GM12865 (cell line): Measurements from ENCODE around the gene TOMM70.

Experiments
- DNase-seq: peaks from one replicate; pipeline ENCODE4 v3.0.0; 2010; ENCODE audit warnings: low read depth
- H3K4me3 ChIP-seq: 2 replicates; pipeline ENCODE4 v1.5.1; 2011; ENCODE audit warnings: mild to moderate bottlenecking, low read depth, low read length, control low read depth
- CTCF ChIP-seq: IDR thresholded peaks from 2 replicates; pipeline ENCODE4 v1.5.1; 2011; ENCODE audit warnings: low read length, control low read depth, low read depth, inconsistent platforms; ENCODE audit not compliant: insufficient read depth; ENCODE audit errors: missing control alignments

TOMM70 gene

GRCh38 chr3:100424261-100424660, 23.4 kb upstream of the TOMM70 start:
- H3K4me3 ChIP-seq = no peak overlapping the region
- no peak for TF ChIP-seq CTCF
- no peak for DNase-seq

GRCh38 chr3:100423611-100424010, 22.7 kb upstream of the TOMM70 start:
- no peak for DNase-seq
- H3K4me3 ChIP-seq = no peak overlapping the region
- no peak for TF ChIP-seq CTCF

GRCh38 chr3:100420885-100421284, 20.0 kb upstream of the TOMM70 start:
- no peak for TF ChIP-seq CTCF
- H3K4me3 ChIP-seq = no peak overlapping the region
- no peak for DNase-seq

- H3K4me3 ChIP-seq = no peak overlapping the region
- DNase-seq = no peak
- TF ChIP-seq CTCF = no peak
Observed at GRCh38 chr3:100419406-100419805, 18.5 kb upstream of the TOMM70 start.

- no peak for TF ChIP-seq CTCF
- no peak for DNase-seq
- H3K4me3 ChIP-seq = no peak overlapping the region
Observed at GRCh38 chr3:100416863-100417262, 16.0 kb upstream of the TOMM70 start.

- no peak overlapping the region for H3K4me3 ChIP-seq
- TF ChIP-seq CTCF = no peak
- no peak for DNase-seq
Observed at GRCh38 chr3:100416176-100416575, 15.3 kb upstream of the TOMM70 start.

- TF ChIP-seq CTCF = no peak
- no peak overlapping the region for H3K4me3 ChIP-seq
- no peak for DNase-seq
Observed at GRCh38 chr3:100413613-100414012, 12.7 kb upstream of the TOMM70 start.
